PFSK-1 (cell line): Measurements from ENCODE around the gene ADH4.
A peak's percentile ranks its signal among the peaks of the same experiment; 100 is the strongest.

ENCODE experiments used
- FOXP2 ChIP-seq: optimal IDR thresholded peaks from 2 replicates; pipeline ENCODE3; 2011; ENCODE audit warnings: borderline replicate concordance, control low read depth, inconsistent platforms; ENCODE audit not compliant: insufficient read depth; ENCODE audit errors: extremely low read length, extremely low read depth
- POLR2AphosphoS5 ChIP-seq: IDR thresholded peaks from 2 replicates; pipeline ENCODE4 v1.6.1; 2012; ENCODE audit warnings: low read depth, mild to moderate bottlenecking, control low read depth, low read length, moderate library complexity
- SIN3A ChIP-seq: IDR thresholded peaks from 2 replicates; pipeline ENCODE4 v1.6.1; 2012; ENCODE audit warnings: mild to moderate bottlenecking, low read length, moderate library complexity, borderline replicate concordance; ENCODE audit not compliant: insufficient read depth
- TAF1 ChIP-seq: IDR thresholded peaks from 2 replicates; pipeline ENCODE4 v1.6.1; 2012; ENCODE audit warnings: low read length, control low read depth, borderline replicate concordance; ENCODE audit not compliant: insufficient read depth
- TF ChIP-seq, protein P1 (sequence below), 2 experiments: IDR thresholded peaks; 2 replicates each; pipeline versions ENCODE4 v1.6.1 to v1.8.0; 2011 to 2012; ENCODE audit warnings: low read depth in 2 of 2, low read length in 2 of 2, control low read depth in 1 of 2, inconsistent platforms in 1 of 2, mild to moderate bottlenecking in 1 of 2, moderate library complexity in 1 of 2; ENCODE audit not compliant: insufficient read depth in 1 of 2

ADH4 gene

DNA sequence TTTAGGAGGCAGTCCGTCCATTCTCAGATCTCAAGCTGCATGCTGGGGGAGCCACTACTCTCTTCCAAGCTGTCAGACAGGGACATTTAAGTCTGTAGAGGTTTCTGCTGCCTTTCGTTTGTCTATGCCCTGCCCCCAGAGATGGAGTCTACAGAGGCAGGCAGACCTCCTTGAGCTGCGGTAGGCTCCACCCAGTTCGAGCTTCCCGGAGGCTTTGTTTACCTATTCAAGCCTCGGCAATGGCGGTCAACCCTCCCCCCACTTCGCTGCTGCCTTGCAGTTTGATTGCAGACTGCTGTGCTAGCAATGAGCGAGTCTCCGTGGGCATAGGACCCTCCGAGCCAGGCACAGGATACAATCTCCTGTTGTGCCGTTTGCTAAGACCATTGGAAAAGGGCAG is 44.8 kb downstream of the ADH4 start:
- no peak for TF ChIP-seq FOXP2
- TF ChIP-seq, protein P1, sequence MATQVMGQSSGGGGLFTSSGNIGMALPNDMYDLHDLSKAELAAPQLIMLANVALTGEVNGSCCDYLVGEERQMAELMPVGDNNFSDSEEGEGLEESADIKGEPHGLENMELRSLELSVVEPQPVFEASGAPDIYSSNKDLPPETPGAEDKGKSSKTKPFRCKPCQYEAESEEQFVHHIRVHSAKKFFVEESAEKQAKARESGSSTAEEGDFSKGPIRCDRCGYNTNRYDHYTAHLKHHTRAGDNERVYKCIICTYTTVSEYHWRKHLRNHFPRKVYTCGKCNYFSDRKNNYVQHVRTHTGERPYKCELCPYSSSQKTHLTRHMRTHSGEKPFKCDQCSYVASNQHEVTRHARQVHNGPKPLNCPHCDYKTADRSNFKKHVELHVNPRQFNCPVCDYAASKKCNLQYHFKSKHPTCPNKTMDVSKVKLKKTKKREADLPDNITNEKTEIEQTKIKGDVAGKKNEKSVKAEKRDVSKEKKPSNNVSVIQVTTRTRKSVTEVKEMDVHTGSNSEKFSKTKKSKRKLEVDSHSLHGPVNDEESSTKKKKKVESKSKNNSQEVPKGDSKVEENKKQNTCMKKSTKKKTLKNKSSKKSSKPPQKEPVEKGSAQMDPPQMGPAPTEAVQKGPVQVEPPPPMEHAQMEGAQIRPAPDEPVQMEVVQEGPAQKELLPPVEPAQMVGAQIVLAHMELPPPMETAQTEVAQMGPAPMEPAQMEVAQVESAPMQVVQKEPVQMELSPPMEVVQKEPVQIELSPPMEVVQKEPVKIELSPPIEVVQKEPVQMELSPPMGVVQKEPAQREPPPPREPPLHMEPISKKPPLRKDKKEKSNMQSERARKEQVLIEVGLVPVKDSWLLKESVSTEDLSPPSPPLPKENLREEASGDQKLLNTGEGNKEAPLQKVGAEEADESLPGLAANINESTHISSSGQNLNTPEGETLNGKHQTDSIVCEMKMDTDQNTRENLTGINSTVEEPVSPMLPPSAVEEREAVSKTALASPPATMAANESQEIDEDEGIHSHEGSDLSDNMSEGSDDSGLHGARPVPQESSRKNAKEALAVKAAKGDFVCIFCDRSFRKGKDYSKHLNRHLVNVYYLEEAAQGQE (IDR thresholded peaks at IDR 0.05; ENCODE audit: insufficient read depth in 1 of 2, low read depth in 2 of 2, low read length in 2 of 2): no peak
- no peak for TF ChIP-seq SIN3A
- no peak for TF ChIP-seq TAF1
- no peak for TF ChIP-seq POLR2AphosphoS5

DNA sequence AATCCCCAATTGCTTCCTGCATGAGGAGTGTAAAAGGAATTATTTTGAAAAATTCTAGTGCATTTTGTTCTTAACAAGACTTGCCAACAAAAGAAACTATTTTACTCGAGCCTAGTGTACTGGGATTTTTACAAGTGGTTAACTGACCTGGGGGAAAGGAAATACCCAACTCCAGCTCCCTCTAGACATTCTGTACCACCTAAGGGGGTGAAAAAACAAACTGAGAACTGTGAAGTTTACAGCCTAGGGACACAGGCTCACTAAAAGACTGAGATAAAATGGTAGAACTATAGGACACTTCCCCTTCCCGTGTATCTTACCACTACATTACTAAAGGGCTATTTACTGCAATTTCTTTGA is 52.9 kb downstream of the ADH4 start:
- no peak for TF ChIP-seq POLR2AphosphoS5
- no peak for TF ChIP-seq TAF1
- no peak for TF ChIP-seq FOXP2
- no peak for TF ChIP-seq SIN3A
- TF ChIP-seq, protein P1 (IDR thresholded peaks at IDR 0.05; ENCODE audit: insufficient read depth in 1 of 2, low read depth in 2 of 2, low read length in 2 of 2): no peak

DNA sequence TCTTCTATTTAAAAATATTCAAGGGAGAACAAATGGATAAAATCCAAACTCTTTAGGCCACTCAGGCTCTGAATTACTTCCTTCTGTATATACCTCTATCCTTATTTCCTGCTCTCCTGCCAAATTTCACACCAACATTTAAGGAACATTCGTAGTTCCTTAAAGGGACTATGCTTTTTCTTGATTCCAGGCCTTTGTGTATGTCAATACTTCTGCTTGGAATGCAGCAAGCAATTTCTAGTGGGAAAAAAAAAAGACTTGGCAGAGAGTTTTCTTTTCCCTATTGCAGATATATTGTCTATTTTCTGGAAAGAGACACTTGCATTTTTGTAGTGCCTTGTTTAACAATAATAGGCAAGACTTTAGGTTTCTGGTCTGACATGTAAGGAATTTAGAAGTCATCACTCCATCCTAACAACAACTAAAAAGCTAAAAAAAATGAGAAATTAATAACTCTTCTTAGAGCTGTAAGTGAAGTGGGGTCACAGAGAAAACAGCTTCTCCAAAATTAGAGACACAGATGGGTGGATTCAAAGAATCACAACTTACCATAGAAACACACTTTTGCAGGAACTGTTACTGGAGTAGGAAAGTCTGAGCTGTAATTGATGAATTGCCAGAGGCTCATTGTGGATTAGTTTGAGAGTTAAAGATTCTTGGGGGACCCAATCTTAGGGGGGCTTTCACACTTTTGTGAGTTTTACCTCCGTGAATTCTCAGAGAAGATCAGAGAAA is 53.4 kb downstream of the ADH4 start:
- TF ChIP-seq FOXP2 (no peak), POLR2AphosphoS5 (no peak), SIN3A (no peak), TAF1 (no peak)
- TF ChIP-seq, protein P1 (IDR thresholded peaks at IDR 0.05; ENCODE audit: insufficient read depth in 1 of 2, low read depth in 2 of 2, low read length in 2 of 2): no peak

DNA sequence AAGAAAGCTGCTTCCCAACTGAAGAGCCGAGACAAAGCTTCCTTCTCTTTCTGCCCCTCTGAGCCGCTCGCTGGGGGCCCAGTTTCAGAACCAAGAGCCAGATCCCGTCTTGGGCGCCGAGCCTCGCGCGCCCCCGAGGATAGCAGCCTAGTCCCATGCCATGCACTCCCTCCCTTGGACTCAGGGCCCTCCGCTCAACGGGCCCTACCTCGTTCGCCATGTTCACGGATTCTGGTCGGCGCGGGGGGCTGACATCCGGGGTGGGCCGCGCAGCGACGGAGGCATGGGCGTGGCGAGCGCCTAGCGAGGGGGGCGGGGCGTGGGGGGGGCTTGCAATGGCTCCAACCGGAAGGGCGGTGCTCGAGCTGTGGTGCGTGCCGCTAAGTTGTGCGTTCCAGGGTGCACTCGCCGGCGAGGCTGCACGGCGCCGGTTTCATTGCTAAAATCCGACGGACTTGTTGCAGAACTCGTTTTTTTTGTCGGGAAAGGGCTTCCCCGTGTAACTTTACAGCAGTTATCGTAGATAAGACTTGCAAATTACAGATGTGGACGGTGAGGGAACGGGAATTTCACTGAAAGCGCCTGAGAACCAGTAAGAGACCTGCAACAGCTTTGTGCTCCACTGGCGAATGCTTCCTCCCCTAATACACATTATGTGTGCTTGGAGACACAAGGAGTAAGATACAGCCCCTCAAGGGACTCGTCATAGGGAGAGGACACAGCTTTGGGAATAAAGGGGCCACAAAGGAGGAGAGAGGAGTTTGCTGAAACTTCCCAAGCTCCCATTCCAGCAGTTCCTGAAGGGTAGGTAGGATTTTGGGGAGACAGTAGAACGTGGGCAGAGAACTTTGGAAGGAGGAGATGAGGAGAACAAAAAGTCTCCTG is 55.4 kb downstream of the ADH4 start, which contains the start of gene ADH5:
Gene ADH5 (minus strand): TSS at position 308 of the 885 bp plus-strand sequence. CDS start 88 bp downstream, at position 220.
- peak; percentile 97 for TF ChIP-seq POLR2AphosphoS5
- TF ChIP-seq TAF1: peak; percentile 89
- peak; percentile 49 for TF ChIP-seq FOXP2
- TF ChIP-seq SIN3A: peak; percentile 11; the same call in 1 of the 2 replicates
- TF ChIP-seq, protein P1 (IDR thresholded peaks at IDR 0.05; ENCODE audit: insufficient read depth in 1 of 2, low read depth in 2 of 2, low read length in 2 of 2): 0 out of 4 replicates have a peak, but pooled peaks of 1 of the 2 experiments have one; percentile 14
